Measurements from ENCODE around the gene UTS2B.
A peak's percentile ranks its signal among the peaks of the same experiment; 100 is the strongest.
"Not testable (repeated sequence)": the region's sequence is repeated elsewhere in the genome, so short reads cannot be mapped to it uniquely, and the experiment has no call there.

Gene UTS2B

DNA sequence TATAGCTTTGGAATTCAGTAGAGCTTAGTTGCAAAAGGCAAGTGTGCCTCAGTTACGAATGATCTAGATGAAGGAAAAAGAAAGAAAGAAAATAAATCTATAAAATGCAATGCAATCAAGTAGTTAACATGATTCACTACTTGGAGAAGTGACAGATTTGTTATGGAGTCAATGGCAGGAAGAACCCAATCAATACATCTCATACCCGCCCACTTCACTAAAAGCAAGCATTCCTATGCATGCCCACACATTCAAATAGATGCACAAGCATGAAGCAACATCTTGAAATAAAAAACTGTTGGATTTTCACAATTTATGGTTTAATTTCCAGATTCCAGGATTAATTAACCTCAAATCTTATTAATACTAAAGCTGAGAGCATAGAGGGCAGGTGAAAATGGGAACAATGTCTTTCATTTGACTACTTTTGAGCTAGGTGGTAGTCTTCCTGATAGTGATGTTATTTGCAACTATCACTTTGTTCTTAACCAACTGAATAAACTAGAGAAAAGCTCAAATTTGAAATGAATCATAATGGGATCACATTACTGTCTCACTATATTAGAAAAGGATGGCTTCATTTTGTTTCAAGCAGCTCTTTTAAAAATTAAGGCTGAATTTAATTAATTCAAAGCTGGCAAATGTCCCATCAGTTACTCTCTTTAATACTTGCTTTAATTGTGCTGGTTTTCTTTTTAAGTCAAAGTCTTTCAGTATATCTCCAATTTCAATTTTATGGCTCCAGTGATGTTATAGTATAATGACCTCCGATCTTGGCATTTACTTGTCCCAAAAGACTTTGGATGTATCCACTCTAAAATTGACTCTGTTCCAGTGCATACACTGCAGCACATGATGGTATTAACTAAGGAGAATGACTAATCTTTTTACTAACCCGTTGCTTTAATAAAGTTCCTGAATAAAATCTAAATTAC lies 47.8 kb downstream of the UTS2B start:
- Histone ChIP-seq H4K20me1 (ENCODE audit: insufficient read depth, low read length) (no peaks in the 10 kb centered on the region), H3K9me3 (ENCODE audit: insufficient read depth, low read length) (no peaks in the 10 kb centered on the region), H3K36me3 (replicated peaks; ENCODE audit: low read depth, low read length) (no peaks in the 10 kb centered on the region), H3K79me2 (ENCODE audit: low read length) (no peaks in the 10 kb centered on the region), H3K4me2 (ENCODE audit: low read length) (peak overlapping the region; percentile 23; the same call in 1 of the 2 replicates), H2AFZ (ENCODE audit: low read depth, low read length) (no peak overlapping the region), H3K4me1 (ENCODE audit: low read length) (peaks cover 38% of the 10 kb centered on the region), H3K27ac (ENCODE audit: low read length) (no peak overlapping the region), H3K27me3 (ENCODE audit: low read depth, low read length) (no peaks in the 10 kb centered on the region), H3K9ac (ENCODE audit: low read length) (no peak overlapping the region), H3K4me3 (ENCODE audit: low read length) (no peak overlapping the region)
- TF ChIP-seq, protein P1, sequence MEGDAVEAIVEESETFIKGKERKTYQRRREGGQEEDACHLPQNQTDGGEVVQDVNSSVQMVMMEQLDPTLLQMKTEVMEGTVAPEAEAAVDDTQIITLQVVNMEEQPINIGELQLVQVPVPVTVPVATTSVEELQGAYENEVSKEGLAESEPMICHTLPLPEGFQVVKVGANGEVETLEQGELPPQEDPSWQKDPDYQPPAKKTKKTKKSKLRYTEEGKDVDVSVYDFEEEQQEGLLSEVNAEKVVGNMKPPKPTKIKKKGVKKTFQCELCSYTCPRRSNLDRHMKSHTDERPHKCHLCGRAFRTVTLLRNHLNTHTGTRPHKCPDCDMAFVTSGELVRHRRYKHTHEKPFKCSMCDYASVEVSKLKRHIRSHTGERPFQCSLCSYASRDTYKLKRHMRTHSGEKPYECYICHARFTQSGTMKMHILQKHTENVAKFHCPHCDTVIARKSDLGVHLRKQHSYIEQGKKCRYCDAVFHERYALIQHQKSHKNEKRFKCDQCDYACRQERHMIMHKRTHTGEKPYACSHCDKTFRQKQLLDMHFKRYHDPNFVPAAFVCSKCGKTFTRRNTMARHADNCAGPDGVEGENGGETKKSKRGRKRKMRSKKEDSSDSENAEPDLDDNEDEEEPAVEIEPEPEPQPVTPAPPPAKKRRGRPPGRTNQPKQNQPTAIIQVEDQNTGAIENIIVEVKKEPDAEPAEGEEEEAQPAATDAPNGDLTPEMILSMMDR (IDR thresholded peaks at IDR 0.05; ENCODE audit: low read depth, low read length) = no peak
- no peak for TF ChIP-seq EZH2phosphoT487 (IDR thresholded peaks at IDR 0.05; ENCODE audit: low read depth)

DNA sequence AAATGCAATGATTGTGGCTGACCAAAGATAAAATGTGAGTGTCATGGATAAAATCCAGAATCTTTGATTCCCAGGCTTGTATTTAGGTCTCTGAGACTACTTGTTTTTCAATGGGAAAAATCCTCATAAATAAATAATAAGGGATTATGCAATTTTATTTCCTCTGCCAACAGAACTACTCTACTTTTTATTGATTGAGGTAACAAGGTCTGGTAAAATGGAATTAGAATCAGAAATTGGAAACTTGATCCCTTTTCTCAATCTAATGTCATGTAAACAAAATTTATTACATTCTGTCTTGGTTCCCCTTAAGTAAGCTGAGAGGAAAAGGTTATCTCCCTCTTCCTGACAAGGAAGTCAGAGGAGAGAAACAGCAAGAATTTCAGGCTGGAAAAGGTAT lies 49.4 kb downstream of the UTS2B start:
- H4K20me1 ChIP-seq (ENCODE audit: insufficient read depth, low read length) = no peaks in the 10 kb centered on the region
- H2AFZ ChIP-seq (ENCODE audit: low read depth, low read length) = no peak overlapping the region
- no peaks in the 10 kb centered on the region for H3K27me3 ChIP-seq (ENCODE audit: low read depth, low read length)
- no peak for TF ChIP-seq EZH2phosphoT487 (IDR thresholded peaks at IDR 0.05; ENCODE audit: low read depth)
- TF ChIP-seq, protein P1 (IDR thresholded peaks at IDR 0.05; ENCODE audit: low read depth, low read length) = no peak
- no peak overlapping the region for H3K9ac ChIP-seq (ENCODE audit: low read length)
- H3K4me1 ChIP-seq (ENCODE audit: low read length) = peaks cover 39% of the 10 kb centered on the region
- H3K4me3 ChIP-seq (ENCODE audit: low read length) = no peak overlapping the region
- no peaks in the 10 kb centered on the region for H3K9me3 ChIP-seq (ENCODE audit: insufficient read depth, low read length)
- H3K36me3 ChIP-seq (replicated peaks; ENCODE audit: low read depth, low read length) = no peaks in the 10 kb centered on the region
- no peaks in the 10 kb centered on the region for H3K79me2 ChIP-seq (ENCODE audit: low read length)
- no peak overlapping the region for H3K27ac ChIP-seq (ENCODE audit: low read length)
- no peak overlapping the region for H3K4me2 ChIP-seq (ENCODE audit: low read length)

DNA sequence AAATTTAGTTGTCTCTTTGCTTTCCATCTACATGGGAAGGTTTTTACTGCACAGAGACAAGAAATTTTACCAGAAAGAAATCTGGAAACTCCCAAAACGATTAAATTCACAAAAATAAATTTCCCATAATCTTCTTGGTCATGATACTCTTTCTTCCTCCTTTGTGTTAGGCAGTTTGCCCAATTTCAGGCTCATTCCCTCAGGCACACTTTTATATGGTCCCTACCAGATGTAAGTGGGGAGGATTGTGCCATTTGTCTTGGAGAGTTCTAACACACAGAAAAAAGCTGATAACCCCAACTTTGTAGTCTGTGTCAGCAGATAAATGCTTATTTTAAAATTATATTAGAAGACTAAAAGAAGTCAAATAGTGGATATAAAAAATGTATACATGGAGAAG lies 50.2 kb downstream of the UTS2B start:
- H3K9ac ChIP-seq (ENCODE audit: low read length) = no peak overlapping the region
- H3K36me3 ChIP-seq (replicated peaks; ENCODE audit: low read depth, low read length) = no peaks in the 10 kb centered on the region
- H3K4me1 ChIP-seq (ENCODE audit: low read length) = peaks cover 39% of the 10 kb centered on the region
- H3K79me2 ChIP-seq (ENCODE audit: low read length) = no peaks in the 10 kb centered on the region
- H3K27me3 ChIP-seq (ENCODE audit: low read depth, low read length) = no peaks in the 10 kb centered on the region
- TF ChIP-seq EZH2phosphoT487 (IDR thresholded peaks at IDR 0.05; ENCODE audit: low read depth) = no peak
- TF ChIP-seq, protein P1 (IDR thresholded peaks at IDR 0.05; ENCODE audit: low read depth, low read length) = no peak
- H3K4me2 ChIP-seq (ENCODE audit: low read length) = no peak overlapping the region
- no peak overlapping the region for H3K4me3 ChIP-seq (ENCODE audit: low read length)
- no peak overlapping the region for H3K27ac ChIP-seq (ENCODE audit: low read length)
- no peaks in the 10 kb centered on the region for H4K20me1 ChIP-seq (ENCODE audit: insufficient read depth, low read length)
- no peak overlapping the region for H2AFZ ChIP-seq (ENCODE audit: low read depth, low read length)
- no peaks in the 10 kb centered on the region for H3K9me3 ChIP-seq (ENCODE audit: insufficient read depth, low read length)

DNA sequence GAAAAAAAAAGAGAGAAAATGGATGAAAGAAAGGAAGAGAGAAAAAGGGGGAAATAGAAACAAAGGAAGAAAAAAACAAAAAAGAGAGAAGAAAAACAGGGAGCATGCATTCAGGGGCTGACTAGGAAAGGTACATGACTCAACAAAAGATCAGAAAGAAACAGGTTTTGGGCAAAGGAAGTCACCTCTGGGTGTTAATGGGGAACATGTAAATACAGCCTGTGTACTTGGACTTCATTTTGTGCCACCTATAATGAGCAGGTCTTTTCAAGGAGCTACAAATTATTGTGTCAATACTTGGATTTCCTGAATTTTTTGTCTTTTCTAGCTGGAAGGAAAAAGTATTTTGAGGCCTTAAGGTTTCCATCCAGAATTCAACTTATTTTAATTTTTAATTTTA lies 54.6 kb downstream of the UTS2B start:
- Histone ChIP-seq H3K9me3 (ENCODE audit: insufficient read depth, low read length) (0 out of 2 replicates have a peak, but pooled peaks cover 2% of the 10 kb centered on the region), H4K20me1 (ENCODE audit: insufficient read depth, low read length) (no peaks in the 10 kb centered on the region), H3K79me2 (ENCODE audit: low read length) (no peaks in the 10 kb centered on the region), H3K36me3 (replicated peaks; ENCODE audit: low read depth, low read length) (peaks cover 3% of the 10 kb centered on the region), H3K4me3 (ENCODE audit: low read length) (no peak overlapping the region), H2AFZ (ENCODE audit: low read depth, low read length) (no peak overlapping the region), H3K4me1 (ENCODE audit: low read length) (peaks cover 15% of the 10 kb centered on the region), H3K27ac (ENCODE audit: low read length) (no peak overlapping the region), H3K27me3 (ENCODE audit: low read depth, low read length) (no peaks in the 10 kb centered on the region), H3K9ac (ENCODE audit: low read length) (no peak overlapping the region), H3K4me2 (ENCODE audit: low read length) (no peak overlapping the region)
- TF ChIP-seq EZH2phosphoT487 (IDR thresholded peaks at IDR 0.05; ENCODE audit: low read depth) = no peak
- TF ChIP-seq, protein P1 (IDR thresholded peaks at IDR 0.05; ENCODE audit: low read depth, low read length) = no peak

DNA sequence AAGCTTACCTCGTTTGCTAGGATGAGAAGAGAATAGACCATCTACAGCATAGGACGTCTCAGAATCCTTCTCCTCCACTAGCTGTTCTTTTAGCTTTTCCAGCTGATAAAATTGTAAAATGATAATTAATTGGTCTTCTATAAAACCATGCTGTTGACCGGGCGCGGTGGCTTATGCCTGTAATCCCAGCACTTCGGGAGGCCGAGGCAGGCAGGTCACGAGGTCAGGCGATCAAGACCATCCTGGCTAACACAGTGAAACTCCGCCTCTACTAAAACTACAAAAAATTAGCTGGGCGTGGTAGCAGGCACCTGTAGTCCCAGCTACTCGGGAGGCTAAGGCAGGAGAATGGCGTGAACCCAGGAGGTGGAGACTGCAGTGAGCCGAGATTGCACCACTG lies 55.1 kb downstream of the UTS2B start:
- H3K4me1 ChIP-seq (ENCODE audit: low read length) = peaks cover 15% of the 10 kb centered on the region
- not testable (repeated sequence) for H3K9ac ChIP-seq (ENCODE audit: low read length); H2AFZ ChIP-seq (ENCODE audit: low read depth, low read length); H3K9me3 ChIP-seq (ENCODE audit: insufficient read depth, low read length); H3K4me2 ChIP-seq (ENCODE audit: low read length); H3K27ac ChIP-seq (ENCODE audit: low read length); H4K20me1 ChIP-seq (ENCODE audit: insufficient read depth, low read length); H3K36me3 ChIP-seq (replicated peaks; ENCODE audit: low read depth, low read length); H3K4me3 ChIP-seq (ENCODE audit: low read length); H3K27me3 ChIP-seq (ENCODE audit: low read depth, low read length); H3K79me2 ChIP-seq (ENCODE audit: low read length)
